SU-DHL-6 (cell line): ENCODE measurements around the gene HS2ST1.
"Not testable (repeated sequence)": the region's sequence is repeated elsewhere in the genome, so short reads cannot be mapped to it uniquely, and the experiment has no call there.

Source experiments
- H2AFZ ChIP-seq: fragments of 200-600 bp; sonication (generic); 2 replicates; pipeline ENCODE4 v1.6.1; 2014; ENCODE audit warnings: low read depth, mild to moderate bottlenecking, moderate library complexity, mixed read lengths, antibody characterized with exemption, low read length; ENCODE audit not compliant: severe bottlenecking
- H3F3A ChIP-seq: fragments of 200-600 bp; shearing (Covaris generic); 2 replicates; pipeline ENCODE4 v1.6.0; 2016; ENCODE audit warnings: antibody characterized with exemption, mild to moderate bottlenecking; ENCODE audit not compliant: insufficient read depth
- H3K27ac ChIP-seq: fragments of 200-600 bp; sonication (generic); 2 replicates; pipeline ENCODE4 v1.5.1; 2016; ENCODE audit warnings: low read depth, mild to moderate bottlenecking, low read length, moderate library complexity, mixed read lengths
- H3K27me3 ChIP-seq: fragments of 200-600 bp; sonication (generic), shearing (Covaris generic); 2 replicates; pipeline ENCODE4 v1.6.0; 2014; ENCODE audit warnings: mild to moderate bottlenecking, low read length
- H3K36me3 ChIP-seq: fragments of 200-600 bp; sonication (generic); 2 replicates; pipeline ENCODE4 v1.6.1; 2014; ENCODE audit warnings: mild to moderate bottlenecking, low read length, mixed read lengths
- H3K4me2 ChIP-seq: fragments of 300-600, 200-600 bp; shearing (Covaris generic), sonication (generic); 2 replicates; pipeline ENCODE4 v1.6.0; 2014; ENCODE audit warnings: low read length, low read depth, mild to moderate bottlenecking; ENCODE audit not compliant: poor library complexity, severe bottlenecking
- H3K4me3 ChIP-seq: fragments of 200-600 bp; sonication (generic); 2 replicates; pipeline ENCODE4 v1.5.1; 2014; ENCODE audit warnings: antibody characterized with exemption, low read length, mild to moderate bottlenecking, mixed read lengths; ENCODE audit not compliant: insufficient read depth, poor library complexity, severe bottlenecking
- H3K79me2 ChIP-seq: fragments of 200-600 bp; sonication (generic); 2 replicates; pipeline ENCODE4 v1.6.1; 2014; ENCODE audit warnings: mild to moderate bottlenecking, low read length, moderate library complexity; ENCODE audit not compliant: insufficient read depth
- H3K9ac ChIP-seq: fragments of 200-600 bp; sonication (generic); 2 replicates; pipeline ENCODE4 v1.7.0; 2014; ENCODE audit warnings: mild to moderate bottlenecking, low read length
- H3K9me2 ChIP-seq: fragments of 200-600 bp; sonication (generic); replicated peaks from 2 replicates; pipeline ENCODE4 v1.6.1; 2014; ENCODE audit warnings: low read length; ENCODE audit not compliant: insufficient read depth
- H3K9me3 ChIP-seq: fragments of 200-600 bp; sonication (generic); 2 replicates; pipeline ENCODE4 v1.6.1; 2014; ENCODE audit warnings: low read length, mixed read lengths; ENCODE audit not compliant: insufficient read depth
- H4K20me1 ChIP-seq: fragments of 200-600 bp; sonication (generic); 2 replicates; pipeline ENCODE4 v1.6.1; 2014; ENCODE audit warnings: low read depth, mild to moderate bottlenecking, antibody characterized with exemption, low read length, moderate library complexity, mixed read lengths
- CTCF ChIP-seq: fragments of 200-600 bp; sonication (generic); IDR thresholded peaks from one replicate; pipeline ENCODE4 v1.5.1; 2017; ENCODE audit warnings: antibody characterized with exemption, mild to moderate bottlenecking, low read length, moderate library complexity; ENCODE audit not compliant: insufficient read depth, poor library complexity, severe bottlenecking
- EZH2phosphoT487 ChIP-seq: fragments of 200-600 bp; sonication (generic), shearing (Covaris generic); conservative IDR thresholded peaks from 2 replicates; pipeline ENCODE4 v1.6.1; 2018; ENCODE audit warnings: mild to moderate bottlenecking, antibody characterized with exemption, low read length, moderate library complexity, mixed read lengths

The HS2ST1 gene

GRCh38 chr1:86875722-86876121 is 38.7 kb upstream of the HS2ST1 start:
- no peaks in the 10 kb centered on the region for H3K27me3 ChIP-seq

GRCh38 chr1:86887479-86888162 is 26.8 kb upstream of the HS2ST1 start:
- Histone ChIP-seq H3K9me2 (no peaks in the 10 kb centered on the region), H3K9me3 (no peaks in the 10 kb centered on the region), H4K20me1 (no peaks in the 10 kb centered on the region), H2AFZ (no peak overlapping the region), H3K36me3 (peaks cover 20% of the 10 kb centered on the region; the same call in 1 of the 2 replicates), H3K4me3 (no peak overlapping the region), H3K9ac (no peak overlapping the region), H3K4me2 (no peak overlapping the region), H3F3A (0 out of 2 replicates have a peak, but pooled peaks cover 6% of the 10 kb centered on the region), H3K27me3 (no peaks in the 10 kb centered on the region), H3K27ac (no peak overlapping the region), H3K79me2 (peaks cover 38% of the 10 kb centered on the region)
- TF ChIP-seq EZH2phosphoT487, result no peak
- TF ChIP-seq CTCF, result no peak

More at GRCh38 chr1:86875722-86876121, 38.7 kb upstream of the HS2ST1 start:
- H3K4me3 ChIP-seq, result no peak overlapping the region
- no peak overlapping the region for H3K9ac ChIP-seq
- H2AFZ ChIP-seq, result no peak overlapping the region
- H3K9me3 ChIP-seq, result no peaks in the 10 kb centered on the region
- no peak for TF ChIP-seq CTCF
- TF ChIP-seq EZH2phosphoT487, result no peak
- peaks cover 11% of the 10 kb centered on the region; the same call in 1 of the 2 replicates for H3F3A ChIP-seq
- no peak overlapping the region for H3K4me2 ChIP-seq
- no peaks in the 10 kb centered on the region for H3K9me2 ChIP-seq
- no peak overlapping the region for H3K27ac ChIP-seq
- peaks cover 20% of the 10 kb centered on the region for H3K36me3 ChIP-seq
- no peaks in the 10 kb centered on the region for H3K79me2 ChIP-seq
- H4K20me1 ChIP-seq, result no peaks in the 10 kb centered on the region

- H3K36me3 ChIP-seq, result peaks cover 25% of the 10 kb centered on the region
- H3K4me2 ChIP-seq, result no peak overlapping the region
- 0 out of 2 replicates have a peak, but pooled peaks cover 6% of the 10 kb centered on the region for H3F3A ChIP-seq
- no peaks in the 10 kb centered on the region for H3K9me2 ChIP-seq
- no peaks in the 10 kb centered on the region for H3K9me3 ChIP-seq
- no peaks in the 10 kb centered on the region for H3K27me3 ChIP-seq
- H4K20me1 ChIP-seq, result no peaks in the 10 kb centered on the region
- no peak overlapping the region for H3K4me3 ChIP-seq
- H3K79me2 ChIP-seq, result peaks cover 41% of the 10 kb centered on the region
- TF ChIP-seq CTCF, result no peak
- no peak for TF ChIP-seq EZH2phosphoT487
- H3K27ac ChIP-seq, result no peak overlapping the region
- no peak overlapping the region for H3K9ac ChIP-seq
- H2AFZ ChIP-seq, result no peak overlapping the region
Observed at GRCh38 chr1:86888327-86888726, 26.1 kb upstream of the HS2ST1 start.

- Histone ChIP-seq H3K36me3 (peaks cover 23% of the 10 kb centered on the region), H3K79me2 (peaks cover 61% of the 10 kb centered on the region)
- H2AFZ ChIP-seq, result not testable (repeated sequence)
Observed at GRCh38 chr1:86899401-86899800, 15.0 kb upstream of the HS2ST1 start.

More at GRCh38 chr1:86899401-86899800, 15.0 kb upstream of the HS2ST1 start:
- not testable (repeated sequence) for H4K20me1 ChIP-seq, H3K4me3 ChIP-seq, H3K9ac ChIP-seq, H3F3A ChIP-seq, H3K9me2 ChIP-seq, H3K9me3 ChIP-seq, H3K27ac ChIP-seq, H3K4me2 ChIP-seq, H3K27me3 ChIP-seq
